ENCODE measurements around the gene TARM1. TPM values are rescaled to one million over a fixed set of nuclear protein-coding genes. Genes with fewer than 3 reads are reported as not detected.

TARM1 gene
- total and polyA plus RNA-seq, 2 of the 8 experiments (the other 6 are each of a cell fraction or from before 2014, with no cell fraction given): not detected

DNA sequence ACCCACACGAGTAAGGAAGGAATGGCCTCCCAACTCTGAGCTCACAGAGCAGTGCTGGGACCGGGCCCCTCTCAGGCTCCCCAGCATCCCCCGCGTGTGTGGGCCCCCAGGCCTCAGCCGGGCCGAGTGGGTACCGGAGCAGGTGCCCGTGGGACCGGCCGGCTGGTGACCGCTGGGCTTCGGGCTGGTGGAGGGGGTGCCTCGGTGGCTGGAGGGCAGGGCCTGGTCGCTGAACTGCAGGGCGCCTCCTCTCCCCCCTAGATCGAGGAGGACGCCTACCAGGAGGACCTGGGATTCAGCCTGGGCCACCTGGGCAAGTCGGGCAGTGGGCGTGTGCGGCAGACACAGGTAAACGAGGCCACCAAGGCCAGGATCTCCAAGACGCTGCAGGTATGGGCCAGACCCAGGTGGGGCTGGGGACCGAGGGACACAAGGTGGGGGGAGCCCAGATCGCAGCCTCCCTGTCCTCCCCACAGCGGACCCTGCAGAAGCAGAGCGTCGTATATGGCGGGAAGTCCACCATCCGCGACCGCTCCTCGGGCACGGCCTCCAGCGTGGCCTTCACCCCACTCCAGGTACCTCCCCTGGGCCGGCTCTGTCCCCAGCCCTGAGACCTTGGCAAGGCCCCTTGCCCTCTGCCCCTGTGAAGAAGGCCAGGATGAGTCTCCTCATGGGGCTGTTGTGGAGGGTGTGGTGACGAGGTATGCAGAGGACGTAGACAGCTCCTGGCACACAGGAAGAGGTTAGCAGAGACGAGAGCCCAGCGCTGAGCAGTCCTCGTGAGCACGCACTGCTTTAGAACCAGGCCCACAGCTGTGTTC, 47.8 kb upstream of the TARM1 start (continued):
- no peak for TF ChIP-seq CHD7 (IDR thresholded peaks at IDR 0.05; ENCODE audit: insufficient replicate concordance, low read length)
- TF ChIP-seq TAF7 (optimal IDR thresholded peaks at IDR 0.05; ENCODE audit: borderline replicate concordance, low read depth, low read length): no peak
- TF ChIP-seq KDM1A (IDR thresholded peaks at IDR 0.05; ENCODE audit: borderline replicate concordance, low read length): no peak
- TF ChIP-seq ASH2L (IDR thresholded peaks at IDR 0.05; ENCODE audit: low read length): no peak
- no peak for TF ChIP-seq JUND (IDR thresholded peaks at IDR 0.05; ENCODE audit: low read length)
- TF ChIP-seq CBX8 (IDR thresholded peaks at IDR 0.05; ENCODE audit: borderline replicate concordance, low read depth, low read length): no peak
- no peak for TF ChIP-seq CEBPB (IDR thresholded peaks at IDR 0.05; ENCODE audit: low read depth, low read length)
- TF ChIP-seq USF2 (IDR thresholded peaks at IDR 0.05; ENCODE audit: low read length): no peak
- TF ChIP-seq TBP (IDR thresholded peaks at IDR 0.05; ENCODE audit: low read depth, low read length): no peak
